GM21529 (cell line): ENCODE results near the gene UMAD1.

Source experiments
- ATAC-seq: cut with Tn5 transposase; IDR thresholded peaks from one replicate; pipeline ENCODE4 v1.9.1; 2021; ENCODE audit not compliant: unreplicated experiment

The UMAD1 gene

DNA sequence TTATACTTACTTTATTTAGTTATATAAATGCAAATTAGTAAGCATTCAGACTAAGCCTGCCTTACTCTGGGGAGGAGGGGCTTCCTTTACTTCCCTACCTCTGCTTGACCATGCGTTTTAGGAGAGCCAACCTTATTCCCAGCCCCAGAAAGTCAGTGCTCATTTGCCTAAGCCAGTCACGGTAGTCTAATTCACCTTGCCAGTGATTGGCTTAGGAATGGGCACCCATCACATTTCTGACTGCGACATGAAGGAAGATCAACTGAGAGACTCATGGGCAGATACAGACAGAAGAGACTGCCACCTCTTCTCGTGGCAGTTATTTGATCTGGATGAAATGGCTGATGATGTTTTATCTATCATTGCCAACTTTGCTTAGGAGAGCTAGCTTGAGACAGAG lies 48.4 kb downstream of the UMAD1 start:
- no peak for ATAC-seq

- ATAC-seq: no peak
Measured at GRCh38 chr7:7693881-7694280, 53.3 kb downstream of the UMAD1 start.

DNA sequence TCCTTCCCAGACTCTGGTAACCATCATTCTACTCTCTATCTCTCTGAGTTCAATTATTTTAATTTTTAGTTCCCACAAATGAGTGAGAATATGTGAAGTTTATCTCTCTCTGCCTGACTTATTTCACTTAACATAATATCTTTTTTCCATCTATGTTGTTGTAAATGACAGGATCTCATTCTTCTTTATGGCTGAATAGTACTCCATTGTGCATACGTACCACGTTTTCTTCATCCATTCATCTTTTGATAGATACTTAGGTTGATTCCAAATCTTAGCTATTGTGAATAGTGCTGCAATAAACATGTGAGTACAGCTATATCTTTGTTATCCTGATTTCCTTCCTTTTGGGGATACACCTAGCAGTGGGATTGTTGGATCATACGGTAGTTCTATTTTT lies 54.0 kb downstream of the UMAD1 start:
- ATAC-seq: no peak

DNA sequence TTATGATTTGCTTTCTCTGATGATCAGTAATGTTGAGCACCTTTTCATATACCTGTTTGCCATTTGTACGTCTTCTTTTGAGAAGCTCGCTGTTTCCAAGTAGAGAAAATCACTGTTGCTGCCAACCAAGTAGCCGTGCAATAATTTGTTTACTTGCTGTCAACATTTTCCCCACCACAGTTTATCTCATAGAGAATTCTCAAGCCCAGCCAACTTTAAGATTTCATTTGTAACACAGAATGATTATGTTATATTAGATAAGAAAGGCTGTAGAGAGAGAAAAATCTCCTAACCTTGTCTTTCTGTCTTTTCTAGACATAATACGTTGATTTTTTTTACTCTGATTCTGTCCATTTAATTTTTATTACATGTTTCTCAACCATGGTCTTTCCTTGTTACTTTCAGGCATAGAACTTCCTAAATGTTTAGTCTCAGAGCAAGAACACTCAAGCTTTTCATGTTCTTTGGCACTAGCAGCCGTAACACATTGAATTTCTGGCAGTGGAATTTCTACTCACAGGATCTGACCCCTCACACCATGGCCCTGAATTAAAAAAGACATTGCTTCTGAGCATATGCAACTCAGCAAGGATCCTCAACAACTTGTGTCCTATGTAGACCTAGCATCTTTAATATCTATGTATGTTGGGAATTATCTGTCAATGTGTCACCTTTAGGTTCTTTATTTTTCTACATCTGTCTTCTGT lies 54.7 kb downstream of the UMAD1 start:
- ATAC-seq: no peak

GRCh38 chr7:7696458-7697119 lies 56.0 kb downstream of the UMAD1 start:
- no peak for ATAC-seq

- no peak for ATAC-seq
Measured at GRCh38 chr7:7698930-7699329, 58.4 kb downstream of the UMAD1 start.

DNA sequence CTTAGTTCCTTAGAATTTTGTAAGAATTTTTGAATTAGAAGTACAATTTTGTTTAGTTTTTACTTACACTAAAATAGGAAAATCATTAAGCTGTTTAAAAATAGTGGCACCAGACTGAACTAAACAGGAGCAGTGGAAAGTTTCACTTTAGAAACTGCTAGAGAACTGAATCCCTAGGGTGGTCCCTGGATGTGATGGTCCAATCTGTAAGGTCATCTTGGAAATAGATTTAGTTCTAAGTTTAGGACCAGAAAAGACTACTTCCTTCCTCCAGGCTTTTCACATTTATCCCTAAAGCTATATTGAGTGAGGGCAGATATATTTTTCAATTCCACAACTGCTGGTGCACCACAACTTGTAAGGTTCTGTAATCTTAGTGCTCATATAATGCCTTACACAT lies 58.8 kb downstream of the UMAD1 start:
- ATAC-seq: no peak

- ATAC-seq: no peak
Measured at GRCh38 chr7:7699970-7700369, 59.4 kb downstream of the UMAD1 start.

DNA sequence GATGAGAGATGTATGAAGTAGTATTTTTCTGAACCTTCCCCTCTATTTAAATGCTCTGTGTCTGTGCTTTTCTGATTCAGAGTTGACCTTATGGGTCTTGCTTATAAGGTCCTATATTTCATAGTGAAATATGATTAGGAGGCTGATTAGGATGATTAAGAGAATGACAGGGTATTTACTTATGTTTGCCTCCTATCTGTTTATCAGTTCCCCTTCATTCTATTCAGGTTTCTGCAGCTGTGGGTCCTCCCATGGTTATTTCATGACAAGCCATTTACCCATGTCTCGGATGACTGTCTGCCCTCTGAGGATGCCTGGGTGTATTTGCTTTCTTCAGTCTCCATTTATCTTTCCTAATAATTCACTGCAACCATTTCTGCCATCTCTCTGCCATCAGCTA lies 61.0 kb downstream of the UMAD1 start:
- no peak for ATAC-seq

GRCh38 chr7:7702826-7703225 lies 62.3 kb downstream of the UMAD1 start:
- no peak for ATAC-seq

- ATAC-seq: no peak
Measured at GRCh38 chr7:7703427-7703826, 62.9 kb downstream of the UMAD1 start.

- ATAC-seq: no peak
Measured at GRCh38 chr7:7704867-7705266, 64.3 kb downstream of the UMAD1 start.

GRCh38 chr7:7705318-7705717 lies 64.8 kb downstream of the UMAD1 start:
- ATAC-seq: no peak

GRCh38 chr7:7706101-7706511 lies 65.6 kb downstream of the UMAD1 start:
- ATAC-seq: peak; percentile 72

GRCh38 chr7:7706556-7707172 lies 66.1 kb downstream of the UMAD1 start:
- ATAC-seq: no peak

- no peak for ATAC-seq
Measured at GRCh38 chr7:7707246-7707645, 66.7 kb downstream of the UMAD1 start.

- ATAC-seq: no peak
Measured at GRCh38 chr7:7707806-7708205, 67.3 kb downstream of the UMAD1 start.

DNA sequence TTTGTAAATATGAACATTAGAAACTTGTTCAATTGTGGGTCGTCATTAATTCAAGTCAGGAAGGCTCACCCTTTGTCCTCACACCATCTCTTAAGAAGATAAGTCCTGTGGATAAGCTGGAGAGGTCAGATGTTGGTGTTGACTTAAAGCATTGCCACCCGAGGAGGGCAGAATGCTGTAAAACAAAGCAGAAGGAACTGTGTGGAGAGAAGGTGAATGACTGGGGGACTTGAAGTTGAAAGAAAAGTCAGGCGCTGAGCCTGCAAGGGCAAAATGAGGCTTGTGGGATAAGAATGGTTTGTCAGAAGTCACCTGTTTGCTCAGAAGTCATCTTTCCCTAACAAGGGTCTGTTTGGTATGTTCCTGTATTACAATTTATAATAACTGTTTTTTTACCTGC lies 68.7 kb downstream of the UMAD1 start:
- no peak for ATAC-seq

DNA sequence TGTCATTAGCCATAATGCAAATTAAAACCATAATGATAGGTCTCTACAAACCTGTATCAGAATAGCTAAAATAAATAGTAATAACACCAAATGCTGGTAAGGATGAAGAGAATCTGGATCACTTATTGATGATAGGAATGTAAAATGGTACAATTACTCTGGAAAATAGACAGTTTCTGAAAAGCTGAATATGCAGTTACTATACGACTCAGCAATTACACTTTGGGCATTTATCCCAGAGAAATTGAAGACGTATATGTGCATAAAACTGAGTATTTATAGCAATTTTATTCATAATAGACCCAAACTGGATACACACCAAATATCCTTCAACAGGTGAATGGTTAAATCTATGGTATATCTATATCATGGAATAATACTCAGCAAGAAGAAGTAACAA lies 69.9 kb downstream of the UMAD1 start:
- ATAC-seq: no peak

- no peak for ATAC-seq
Measured at GRCh38 chr7:7713730-7714129, 73.2 kb downstream of the UMAD1 start.

DNA sequence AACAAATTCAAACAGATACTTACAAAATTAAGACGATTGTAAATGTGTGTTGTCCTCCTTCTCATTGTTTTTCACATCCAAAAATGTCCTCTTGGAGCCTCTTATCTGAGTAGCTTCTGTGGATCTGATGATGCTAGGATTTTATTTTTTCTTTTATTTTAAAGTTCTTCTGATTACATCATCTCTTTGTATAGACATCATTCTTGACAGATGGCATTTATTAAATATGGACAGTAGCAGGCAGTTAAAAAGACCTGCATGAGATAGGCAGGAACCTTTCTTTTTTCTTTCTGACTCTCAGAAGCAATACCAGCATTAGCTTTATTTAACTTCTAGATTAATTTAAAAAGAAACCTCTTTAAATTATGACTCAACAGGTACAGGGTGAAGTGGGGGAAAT lies 77.9 kb downstream of the UMAD1 start, which contains the start of gene RPA3:
RPA3 (minus strand) TSS at position 116 of the 400 bp plus-strand sequence. CDS start 78,189 bp downstream, outside the sequence.
- ATAC-seq: no peak

DNA sequence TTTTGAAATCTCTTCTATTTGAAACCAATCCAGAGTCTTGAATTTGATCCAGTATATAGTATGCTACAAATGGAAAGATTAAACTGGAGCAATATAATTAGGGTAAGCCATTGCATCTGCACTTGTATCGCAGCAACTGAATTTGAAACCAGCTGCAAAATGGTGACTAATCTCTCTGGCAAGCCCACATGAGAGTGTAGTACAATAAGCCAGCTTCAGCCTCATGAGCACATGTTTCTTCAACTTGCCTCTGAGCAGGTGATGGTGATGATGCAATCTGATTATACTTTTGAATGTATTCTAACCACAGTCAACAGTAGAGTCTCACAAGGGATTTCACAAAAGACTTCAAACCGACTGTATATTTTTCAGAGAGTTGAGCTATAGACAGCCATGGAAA lies 78.7 kb downstream of the UMAD1 start:
- ATAC-seq: peak; percentile 93
